ENCODE results near the gene CSF3. TPM values are rescaled to one million over a fixed set of nuclear protein-coding genes. Genes with fewer than 3 reads are reported as not detected.

The CSF3 gene
- total and polyA plus RNA-seq, 2 of the 13 experiments (the other 11 are each of a cell fraction or from before 2014, with no cell fraction given): 0.09 TPM; not detected in 1

DNA sequence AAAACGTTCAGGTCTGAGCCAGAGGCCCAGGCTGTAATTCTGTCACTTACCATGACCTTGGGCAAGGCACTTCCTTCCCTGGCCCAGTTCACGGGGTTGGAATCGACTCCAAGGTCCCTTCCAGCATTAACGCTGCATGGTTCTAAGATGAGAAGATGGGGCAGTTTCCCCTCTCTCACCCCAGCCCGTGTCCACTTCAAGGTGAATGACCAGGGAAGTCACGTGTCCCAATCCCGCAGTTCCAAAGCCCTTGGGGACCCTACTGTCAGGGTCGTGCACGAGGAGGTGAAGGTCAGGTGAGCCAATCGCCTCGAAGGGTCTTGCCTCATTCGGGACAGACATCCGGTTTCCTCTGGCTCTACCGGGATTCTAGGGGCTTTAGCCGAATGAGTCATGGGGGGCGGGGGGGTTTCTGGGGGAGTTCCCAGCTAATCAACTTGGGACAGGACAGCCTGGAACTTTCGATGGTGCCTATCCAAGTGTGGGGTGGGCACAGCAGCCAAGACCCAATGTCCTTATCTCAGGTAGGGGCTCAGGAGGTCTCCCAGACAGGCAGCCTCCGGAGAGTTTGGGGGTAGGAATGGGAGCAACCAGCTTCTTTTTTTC lies 762 bp upstream of the CSF3 start (continued):
- TF ChIP-seq PAXIP1 (CRISPR knock-in tag; conservative IDR thresholded peaks at IDR 0.05) (no peak), ZBTB33 (CRISPR knock-in tag; IDR thresholded peaks at IDR 0.05) (no peak), MIER2 (CRISPR knock-in tag; IDR thresholded peaks at IDR 0.05) (no peak), SOX6 (IDR thresholded peaks at IDR 0.05) (no peak), SOX6 (CRISPR knock-in tag; IDR thresholded peaks at IDR 0.05) (peak; percentile 7; the same call in 1 of the 2 replicates), TFDP2 (CRISPR knock-in tag; IDR thresholded peaks at IDR 0.05) (no peak), USF2 (IDR thresholded peaks at IDR 0.05; ENCODE audit: low read depth, low read length) (peak; percentile 18; the same call in 1 of the 2 replicates), USF2 (CRISPR knock-in tag; IDR thresholded peaks at IDR 0.05; ENCODE audit: borderline replicate concordance) (peak; percentile 70; the same call in 1 of the 2 replicates), AKAP8 (CRISPR knock-in tag; IDR thresholded peaks at IDR 0.05) (no peak), NR2C2 (CRISPR knock-in tag; IDR thresholded peaks at IDR 0.05; ENCODE audit: borderline replicate concordance) (peak; percentile 0; the same call in 1 of the 2 replicates), ZNF510 (CRISPR knock-in tag; IDR thresholded peaks at IDR 0.05; ENCODE audit: low read depth) (no peak), THRA (CRISPR knock-in tag; IDR thresholded peaks at IDR 0.05; ENCODE audit: borderline replicate concordance) (peak; percentile 36; the same call in 1 of the 2 replicates), BRCA1 (CRISPR knock-in tag; IDR thresholded peaks at IDR 0.05) (no peak), SCMH1 (CRISPR knock-in tag; IDR thresholded peaks at IDR 0.05; ENCODE audit: borderline replicate concordance) (no peak), DPF2 (CRISPR knock-in tag; IDR thresholded peaks at IDR 0.05; ENCODE audit: borderline replicate concordance, low read depth) (no peak), ZNF12 (CRISPR knock-in tag; IDR thresholded peaks at IDR 0.05) (no peak), SMAD3 (CRISPR knock-in tag; IDR thresholded peaks at IDR 0.05) (no peak)
- TF ChIP-seq, protein P1, sequence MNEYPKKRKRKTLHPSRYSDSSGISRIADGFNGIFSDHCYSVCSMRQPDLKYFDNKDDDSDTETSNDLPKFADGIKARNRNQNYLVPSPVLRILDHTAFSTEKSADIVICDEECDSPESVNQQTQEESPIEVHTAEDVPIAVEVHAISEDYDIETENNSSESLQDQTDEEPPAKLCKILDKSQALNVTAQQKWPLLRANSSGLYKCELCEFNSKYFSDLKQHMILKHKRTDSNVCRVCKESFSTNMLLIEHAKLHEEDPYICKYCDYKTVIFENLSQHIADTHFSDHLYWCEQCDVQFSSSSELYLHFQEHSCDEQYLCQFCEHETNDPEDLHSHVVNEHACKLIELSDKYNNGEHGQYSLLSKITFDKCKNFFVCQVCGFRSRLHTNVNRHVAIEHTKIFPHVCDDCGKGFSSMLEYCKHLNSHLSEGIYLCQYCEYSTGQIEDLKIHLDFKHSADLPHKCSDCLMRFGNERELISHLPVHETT (CRISPR knock-in tag; conservative IDR thresholded peaks at IDR 0.05): no peak

All from HepG2 (cell line).